HG03460 (cell line): ENCODE results near the gene SLC25A5.
"Not testable (repeated sequence)": the region's sequence is repeated elsewhere in the genome, so short reads cannot be mapped to it uniquely, and the experiment has no call there.

Source experiments
- ATAC-seq: cut with Tn5 transposase; IDR thresholded peaks from one replicate; pipeline ENCODE4 v1.9.1; 2021; ENCODE audit not compliant: unreplicated experiment

SLC25A5 gene

GRCh38 chrX:119467842-119468550, at the start of gene SLC25A5:
TSS of gene SLC25A5 (plus strand) at chrX:119468444. CDS start at chrX:119468516, 72 bp downstream.
- peak; percentile 76 for ATAC-seq

GRCh38 chrX:119419146-119419545, 49.1 kb upstream of the SLC25A5 start:
- no peak for ATAC-seq

GRCh38 chrX:119419898-119420297, 48.3 kb upstream of the SLC25A5 start:
- ATAC-seq: no peak

- ATAC-seq: no peak
Observed at GRCh38 chrX:119421016-119421705, 47.1 kb upstream of the SLC25A5 start.

- ATAC-seq: no peak
Observed at GRCh38 chrX:119423631-119424030, 44.6 kb upstream of the SLC25A5 start.

GRCh38 chrX:119424999-119425398, 43.2 kb upstream of the SLC25A5 start:
- ATAC-seq: no peak

GRCh38 chrX:119427024-119427794, 41.0 kb upstream of the SLC25A5 start:
- peak; percentile 87 for ATAC-seq

GRCh38 chrX:119427795-119428185, 40.5 kb upstream of the SLC25A5 start:
- no peak for ATAC-seq

GRCh38 chrX:119429471-119429870, 38.8 kb upstream of the SLC25A5 start:
- no peak for ATAC-seq

GRCh38 chrX:119441295-119441694, 26.9 kb upstream of the SLC25A5 start:
- ATAC-seq: not testable (repeated sequence)

GRCh38 chrX:119442286-119442685, 26.0 kb upstream of the SLC25A5 start:
- no peak for ATAC-seq

GRCh38 chrX:119453202-119453601, 15.0 kb upstream of the SLC25A5 start:
- no peak for ATAC-seq

GRCh38 chrX:119455264-119455663, 13.0 kb upstream of the SLC25A5 start:
- no peak for ATAC-seq

- ATAC-seq: no peak
Observed at GRCh38 chrX:119459181-119459580, 9.1 kb upstream of the SLC25A5 start.

- ATAC-seq: no peak
Observed at GRCh38 chrX:119465555-119465954, 2.7 kb upstream of the SLC25A5 start.

- no peak for ATAC-seq
Observed at GRCh38 chrX:119466970-119467369, 1.3 kb upstream of the SLC25A5 start.

- ATAC-seq: no peak
Observed at GRCh38 chrX:119467433-119467832, 811 bp upstream of the SLC25A5 start.

GRCh38 chrX:119468551-119469312, 488 bp downstream of the SLC25A5 start:
- peak; percentile 66 for ATAC-seq

GRCh38 chrX:119469313-119469635, 1.0 kb downstream of the SLC25A5 start:
- no peak for ATAC-seq

GRCh38 chrX:119474615-119475388, 6.6 kb downstream of the SLC25A5 start:
- no peak for ATAC-seq
